ENCODE data around the gene PRPSAP1.

GRCh38 chr17:76368545-76368944, 14.8 kb upstream of the PRPSAP1 start:
- no peak for TF ChIP-seq CTCF (IDR thresholded peaks at IDR 0.05)
- TF ChIP-seq POLR2A (IDR thresholded peaks at IDR 0.05), result no peak
